Measurements from ENCODE around the gene TRIM28.

DNA sequence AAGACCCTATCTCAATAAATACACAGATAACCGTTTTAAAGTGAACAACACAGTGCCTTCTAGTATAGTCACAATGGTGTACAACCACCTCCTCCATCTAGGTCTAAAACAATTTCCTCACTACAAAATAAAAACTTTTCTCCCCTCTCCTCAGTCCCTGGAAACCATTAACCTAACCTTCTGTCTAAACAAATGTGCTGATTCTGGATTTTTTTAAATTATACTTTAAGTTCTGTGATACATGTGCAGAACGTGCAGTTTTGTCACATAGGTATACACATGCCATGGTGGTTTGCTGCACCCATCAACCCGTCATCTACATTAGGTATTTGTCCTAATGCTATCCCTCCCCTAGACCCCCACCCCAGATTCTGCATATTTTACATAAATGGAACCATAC is 14.5 kb upstream of the TRIM28 start:
- no peak for TF ChIP-seq JUND (IDR thresholded peaks at IDR 0.05; ENCODE audit: borderline replicate concordance, low read depth, low read length)
- TF ChIP-seq JUND (tag; IDR thresholded peaks at IDR 0.05; ENCODE audit: borderline replicate concordance, low read depth, low read length) = no peak
- TF ChIP-seq, protein P1, sequence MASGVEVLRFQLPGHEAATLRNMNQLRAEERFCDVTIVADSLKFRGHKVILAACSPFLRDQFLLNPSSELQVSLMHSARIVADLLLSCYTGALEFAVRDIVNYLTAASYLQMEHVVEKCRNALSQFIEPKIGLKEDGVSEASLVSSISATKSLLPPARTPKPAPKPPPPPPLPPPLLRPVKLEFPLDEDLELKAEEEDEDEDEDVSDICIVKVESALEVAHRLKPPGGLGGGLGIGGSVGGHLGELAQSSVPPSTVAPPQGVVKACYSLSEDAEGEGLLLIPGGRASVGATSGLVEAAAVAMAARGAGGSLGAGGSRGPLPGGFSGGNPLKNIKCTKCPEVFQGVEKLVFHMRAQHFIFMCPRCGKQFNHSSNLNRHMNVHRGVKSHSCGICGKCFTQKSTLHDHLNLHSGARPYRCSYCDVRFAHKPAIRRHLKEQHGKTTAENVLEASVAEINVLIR (CRISPR knock-in tag; IDR thresholded peaks at IDR 0.05) = no peak
- TF ChIP-seq, protein P2, sequence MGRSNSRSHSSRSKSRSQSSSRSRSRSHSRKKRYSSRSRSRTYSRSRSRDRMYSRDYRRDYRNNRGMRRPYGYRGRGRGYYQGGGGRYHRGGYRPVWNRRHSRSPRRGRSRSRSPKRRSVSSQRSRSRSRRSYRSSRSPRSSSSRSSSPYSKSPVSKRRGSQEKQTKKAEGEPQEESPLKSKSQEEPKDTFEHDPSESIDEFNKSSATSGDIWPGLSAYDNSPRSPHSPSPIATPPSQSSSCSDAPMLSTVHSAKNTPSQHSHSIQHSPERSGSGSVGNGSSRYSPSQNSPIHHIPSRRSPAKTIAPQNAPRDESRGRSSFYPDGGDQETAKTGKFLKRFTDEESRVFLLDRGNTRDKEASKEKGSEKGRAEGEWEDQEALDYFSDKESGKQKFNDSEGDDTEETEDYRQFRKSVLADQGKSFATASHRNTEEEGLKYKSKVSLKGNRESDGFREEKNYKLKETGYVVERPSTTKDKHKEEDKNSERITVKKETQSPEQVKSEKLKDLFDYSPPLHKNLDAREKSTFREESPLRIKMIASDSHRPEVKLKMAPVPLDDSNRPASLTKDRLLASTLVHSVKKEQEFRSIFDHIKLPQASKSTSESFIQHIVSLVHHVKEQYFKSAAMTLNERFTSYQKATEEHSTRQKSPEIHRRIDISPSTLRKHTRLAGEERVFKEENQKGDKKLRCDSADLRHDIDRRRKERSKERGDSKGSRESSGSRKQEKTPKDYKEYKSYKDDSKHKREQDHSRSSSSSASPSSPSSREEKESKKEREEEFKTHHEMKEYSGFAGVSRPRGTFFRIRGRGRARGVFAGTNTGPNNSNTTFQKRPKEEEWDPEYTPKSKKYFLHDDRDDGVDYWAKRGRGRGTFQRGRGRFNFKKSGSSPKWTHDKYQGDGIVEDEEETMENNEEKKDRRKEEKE (IDR thresholded peaks at IDR 0.05; ENCODE audit: borderline replicate concordance in 1 of 2, control insufficient read depth in 1 of 2, low read depth in 2 of 2, low read length in 1 of 2) = no peak
- no peak for TF ChIP-seq PHTF2 (CRISPR knock-in tag; IDR thresholded peaks at IDR 0.05)
- TF ChIP-seq ZBTB8A (IDR thresholded peaks at IDR 0.05; ENCODE audit: partially characterized antibody) = no peak

Measured in K562 (cell line).